Endothelial cell of umbilical vein (primary cell): Measurements from ENCODE around the gene RPL36A. TPM values are rescaled to one million over a fixed set of nuclear protein-coding genes. Genes with fewer than 3 reads are reported as not detected.

Experiments
- BruUV-seq: library from RNA; stranded (reverse); fragments of 400-500 nt; replicated peaks from 2 replicates; lab custom pipeline; 2021; lab: Mats Ljungman, UMichigan
- CTCF ChIA-PET: fragments of 300-600, 350-600 bp; sonication (Branson Sonifier 250); formaldehyde crosslinking; loops from one replicate; lab custom pipeline; 2021; ENCODE audit warnings: antibody characterized with exemption, inconsistent platforms; lab: Charles Lee
- POLR2A ChIA-PET: fragments of 300-600, 350-600 bp; sonication (Branson Sonifier 250); formaldehyde crosslinking; loops from one replicate; lab custom pipeline; 2021; ENCODE audit warnings: antibody characterized with exemption, inconsistent platforms; lab: Charles Lee
- DNase-seq: peaks from one replicate; pipeline ENCODE4 v3.0.0-alpha.2; 2011; ENCODE audit warnings: low read depth, low spot score
- FAIRE-seq: peaks from 2 replicates; lab custom pipeline; 2011; peaks lifted over from hg19 to GRCh38; lab: Jason Lieb, UNC
- H2AFZ ChIP-seq: 2 replicates; pipeline ENCODE4 v1.6.0; 2012; ENCODE audit warnings: low read depth, low read length, control low read depth, inconsistent platforms
- H3K27ac ChIP-seq: 2 replicates; pipeline ENCODE4 v1.5.1; 2011; ENCODE audit warnings: low read depth, mild to moderate bottlenecking, control low read depth, low read length, moderate library complexity; ENCODE audit not compliant: insufficient read depth
- H3K27me3 ChIP-seq, 2 experiments: 2 replicates each; pipeline versions ENCODE4 v1.6.0 to v1.6.1; 2011; ENCODE audit warnings: low read length in 2 of 2, mixed read lengths in 1 of 2; ENCODE audit not compliant: control insufficient read depth in 2 of 2, insufficient read depth in 2 of 2
- H3K36me3 ChIP-seq, 2 experiments: 2 replicates in 1 of 2; 3 replicates in 1 of 2; pipeline ENCODE4 v1.5.1; 2011; ENCODE audit warnings: low read length in 2 of 2, mild to moderate bottlenecking in 1 of 2, moderate library complexity in 1 of 2; ENCODE audit not compliant: control insufficient read depth in 2 of 2, insufficient read depth in 2 of 2; ENCODE audit errors: extremely low read depth in 1 of 2
- H3K4me1 ChIP-seq: 3 replicates; pipeline ENCODE4 v1.5.1; 2011; ENCODE audit warnings: mild to moderate bottlenecking, low read length; ENCODE audit not compliant: control insufficient read depth, insufficient read depth; ENCODE audit errors: extremely low read depth
- H3K4me2 ChIP-seq: 2 replicates; pipeline ENCODE4 v1.6.1; 2011; ENCODE audit warnings: low read length, control low read depth, mixed read lengths; ENCODE audit not compliant: insufficient read depth
- H3K4me3 ChIP-seq, 3 experiments: fragments of 200-600 bp in 1 of 3; sonication (generic), shearing (Covaris generic) in 1 of 3; replicated peaks in 1 of 3; 2 replicates each; pipeline ENCODE4 v1.5.1; 2011 to 2016; ENCODE audit warnings: control low read depth in 3 of 3, low read length in 3 of 3, mild to moderate bottlenecking in 2 of 3, inconsistent platforms in 1 of 3, low read depth in 1 of 3, moderate library complexity in 1 of 3; ENCODE audit not compliant: insufficient read depth in 1 of 3
- H3K79me2 ChIP-seq: 2 replicates; pipeline ENCODE4 v1.6.0; 2012; ENCODE audit warnings: low read length, inconsistent platforms; ENCODE audit not compliant: control insufficient read depth, insufficient read depth
- H3K9ac ChIP-seq: replicated peaks from 2 replicates; pipeline ENCODE3; 2011; ENCODE audit warnings: low read length, control low read depth; ENCODE audit not compliant: insufficient read depth; ENCODE audit errors: extremely low read depth
- H3K9me1 ChIP-seq: replicated peaks from 3 replicates; pipeline ENCODE4 v1.6.0; 2011; ENCODE audit warnings: mild to moderate bottlenecking, low read length; ENCODE audit not compliant: control insufficient read depth, insufficient read depth; ENCODE audit errors: extremely low read depth
- H3K9me3 ChIP-seq: replicated peaks from 2 replicates; pipeline ENCODE4 v1.5.1; 2012; ENCODE audit warnings: low read length, inconsistent platforms; ENCODE audit not compliant: control insufficient read depth, insufficient read depth
- H4K20me1 ChIP-seq: replicated peaks from 2 replicates; pipeline ENCODE3; 2011; ENCODE audit warnings: mild to moderate bottlenecking, low read length; ENCODE audit not compliant: control insufficient read depth, insufficient read depth; ENCODE audit errors: extremely low read depth
- EZH2 ChIP-seq: IDR thresholded peaks from 2 replicates; pipeline ENCODE4 v1.6.1; 2012; ENCODE audit warnings: borderline replicate concordance, low read depth, mild to moderate bottlenecking, moderate library complexity, low read length, inconsistent platforms; ENCODE audit not compliant: severe bottlenecking
- FOS ChIP-seq: IDR thresholded peaks from 2 replicates; pipeline ENCODE4 v1.6.1; 2011; ENCODE audit warnings: mild to moderate bottlenecking, low read length, moderate library complexity, borderline replicate concordance; ENCODE audit not compliant: insufficient read depth
- GATA2 ChIP-seq: IDR thresholded peaks from 2 replicates; pipeline ENCODE4 v1.7.0; 2011; ENCODE audit warnings: low read depth, mild to moderate bottlenecking, moderate library complexity, mixed read lengths, low read length; ENCODE audit not compliant: insufficient read length, insufficient read depth
- JUN ChIP-seq: IDR thresholded peaks from 2 replicates; pipeline ENCODE4 v1.6.1; 2011; ENCODE audit warnings: borderline replicate concordance, low read depth; ENCODE audit not compliant: insufficient read length, insufficient read depth
- POLR2A ChIP-seq: IDR thresholded peaks from 2 replicates; pipeline ENCODE4 v1.6.1; 2012; ENCODE audit warnings: low read depth, mild to moderate bottlenecking, control low read depth, low read length
- POLR2AphosphoS5 ChIP-seq: IDR thresholded peaks from 2 replicates; pipeline ENCODE4 v1.6.1; 2012; ENCODE audit warnings: low read depth, mild to moderate bottlenecking, control low read depth, low read length, moderate library complexity; ENCODE audit not compliant: insufficient read depth
- dilution Hi-C: fragments of 300-500 bp; cut with MboI; formaldehyde crosslinking; loops from one replicate; pipeline ENCODE4 v1.15.0; 2019; ENCODE audit warnings: low sequenced_read_pairs; ENCODE audit not compliant: extremely low pct_ligation_motif_present
- intact Hi-C: fragments of 100-400 bp; cut with micrococcal nuclease; formaldehyde crosslinking; loops from one replicate; pipeline ENCODE4 v1.10.0; 2022
- polyA plus RNA-seq, 4 experiments: library from polyadenylated mRNA; depleted of rRNA in 3 of 4; stranded (reverse) in 3 of 4; unstranded in 1 of 4; fragments of >200 nt; gene quantifications; 2 replicates each; pipeline versions ENCODE4 v1.2.1 to v1.2.3, GENCODE V29; 2011 to 2012; ENCODE audit warnings: missing spikeins in 1 of 4
- total RNA-seq: library from RNA; stranded (reverse); gene quantifications from 2 replicates; pipeline ENCODE4 v1.2.3, GENCODE V29; 2021
- TF ChIP-seq, protein P1 (sequence below), 2 donors: IDR thresholded peaks; 1 replicate in 1 of 2; 2 replicates in 1 of 2; pipeline ENCODE4 v1.5.1; 2011; ENCODE audit warnings: low read length in 2 of 2, mild to moderate bottlenecking in 2 of 2, moderate library complexity in 2 of 2, control low read depth in 1 of 2, inconsistent platforms in 1 of 2, low read depth in 1 of 2; ENCODE audit not compliant: insufficient read depth in 1 of 2; ENCODE audit errors: extremely low read depth in 1 of 2
- TF ChIP-seq, protein P2 (sequence below): IDR thresholded peaks from 2 replicates; pipeline ENCODE4 v1.6.1; 2011; ENCODE audit not compliant: insufficient read depth, insufficient read length

The RPL36A gene
- total and polyA plus RNA-seq, 2 donors (not counting 3 experiments of a cell fraction or from before 2014, with no cell fraction given), result 284 to 1,196 TPM

DNA sequence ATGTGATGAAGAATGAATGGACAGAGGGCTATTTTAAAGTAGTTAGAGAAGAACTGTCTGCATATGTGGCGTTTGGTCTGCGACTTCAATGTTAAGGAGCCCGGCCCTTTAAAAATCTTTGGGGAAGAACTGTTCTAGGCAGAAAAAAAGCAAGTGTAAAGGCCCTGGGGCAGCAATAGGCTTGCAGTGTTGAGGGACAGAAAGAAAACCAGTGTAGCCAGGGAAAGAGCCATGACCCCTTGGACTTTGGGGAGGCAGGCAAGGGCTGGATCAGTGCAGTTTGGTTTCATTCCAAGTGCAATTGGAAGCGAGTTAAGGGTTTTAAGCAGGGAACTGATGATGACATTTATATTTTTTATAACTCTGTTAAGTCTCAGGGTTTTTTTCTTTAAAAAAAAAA is 9.0 kb downstream of the RPL36A start:
- Histone ChIP-seq H3K9me3 (no peaks in the 10 kb centered on the region), H3K27me3 (no peaks in the 10 kb centered on the region), H3K9me1 (no peaks in the 10 kb centered on the region), H3K36me3 (peaks cover 0 to 4% of the 10 kb centered on the region in 2 experiments), H2AFZ (no peak overlapping the region), H3K79me2 (no peaks in the 10 kb centered on the region), H3K4me3 (no peak overlapping the region), H3K9ac (no peak overlapping the region), H3K27ac (no peak overlapping the region), H3K4me1 (no peaks in the 10 kb centered on the region), H3K4me2 (no peak overlapping the region), H4K20me1 (no peaks in the 10 kb centered on the region)
- no peak for FAIRE-seq
- no peak for TF ChIP-seq FOS
- no peak for TF ChIP-seq POLR2AphosphoS5
- no peak for TF ChIP-seq EZH2
- TF ChIP-seq, protein P1, sequence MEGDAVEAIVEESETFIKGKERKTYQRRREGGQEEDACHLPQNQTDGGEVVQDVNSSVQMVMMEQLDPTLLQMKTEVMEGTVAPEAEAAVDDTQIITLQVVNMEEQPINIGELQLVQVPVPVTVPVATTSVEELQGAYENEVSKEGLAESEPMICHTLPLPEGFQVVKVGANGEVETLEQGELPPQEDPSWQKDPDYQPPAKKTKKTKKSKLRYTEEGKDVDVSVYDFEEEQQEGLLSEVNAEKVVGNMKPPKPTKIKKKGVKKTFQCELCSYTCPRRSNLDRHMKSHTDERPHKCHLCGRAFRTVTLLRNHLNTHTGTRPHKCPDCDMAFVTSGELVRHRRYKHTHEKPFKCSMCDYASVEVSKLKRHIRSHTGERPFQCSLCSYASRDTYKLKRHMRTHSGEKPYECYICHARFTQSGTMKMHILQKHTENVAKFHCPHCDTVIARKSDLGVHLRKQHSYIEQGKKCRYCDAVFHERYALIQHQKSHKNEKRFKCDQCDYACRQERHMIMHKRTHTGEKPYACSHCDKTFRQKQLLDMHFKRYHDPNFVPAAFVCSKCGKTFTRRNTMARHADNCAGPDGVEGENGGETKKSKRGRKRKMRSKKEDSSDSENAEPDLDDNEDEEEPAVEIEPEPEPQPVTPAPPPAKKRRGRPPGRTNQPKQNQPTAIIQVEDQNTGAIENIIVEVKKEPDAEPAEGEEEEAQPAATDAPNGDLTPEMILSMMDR (IDR thresholded peaks at IDR 0.05; ENCODE audit: extremely low read depth in 1 of 2, insufficient read depth in 1 of 2, low read depth in 1 of 2, low read length in 2 of 2), result no peak
- TF ChIP-seq, protein P2, sequence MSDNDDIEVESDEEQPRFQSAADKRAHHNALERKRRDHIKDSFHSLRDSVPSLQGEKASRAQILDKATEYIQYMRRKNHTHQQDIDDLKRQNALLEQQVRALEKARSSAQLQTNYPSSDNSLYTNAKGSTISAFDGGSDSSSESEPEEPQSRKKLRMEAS, result no peak
- no peak for TF ChIP-seq JUN
- TF ChIP-seq GATA2, result no peak
- TF ChIP-seq POLR2A, result no peak
- ChIA-PET CTCF (no interaction called here), POLR2A (no interaction called here)
- dilution Hi-C loops, result no loop called here
- intact Hi-C loops, result no loop called here
- no TSS peak for BruUV-seq
- no peak for DNase-seq
